Measurements from ENCODE around the gene COX7C. TPM values are rescaled to one million over a fixed set of nuclear protein-coding genes. Genes with fewer than 3 reads are reported as not detected.

Gene COX7C
- total RNA-seq = 197 TPM

GRCh38 chr5:86617756-86618576 is at the start of gene COX7C:
TSS of gene COX7C (plus strand) at chr5:86617941. CDS start at chr5:86618056, 115 bp downstream.

Small RNA genes within 50 kb of the gene (small RNA-seq; reads per million reads assigned to genes)
- gene RNU6-804P (ENCODE audit: low replicate concordance) = not detected
